ENCODE measurements around the gene ERC1. TPM values are rescaled to one million over a fixed set of nuclear protein-coding genes. Genes with fewer than 3 reads are reported as not detected.

Gene ERC1
- total RNA-seq, 2 donors from 2014 or later: 26.9 to 41.9 TPM

- no peaks in the 10 kb centered on the region for H3K9me3 ChIP-seq
- no peak overlapping the region for H3K9ac ChIP-seq (ENCODE audit: low read depth in 2 of 2, low read length in 2 of 2)
- intact Hi-C loops (cut with DNase I): no loop called here
These were observed 185.2 kb downstream of the ERC1 start for GRCh38 chr12:1176191-1176590.

GRCh38 chr12:1179128-1179527 is 188.1 kb downstream of the ERC1 start:
- no peak for DNase-seq
- Histone ChIP-seq H3K27ac (no peak overlapping the region), H3K4me1 (no peaks in the 10 kb centered on the region), H3K4me3 (no peak overlapping the region), H3K9ac (ENCODE audit: low read depth in 2 of 2, low read length in 2 of 2) (no peak overlapping the region), H3K9me3 (no peaks in the 10 kb centered on the region), H3K36me3 (no peaks in the 10 kb centered on the region), H3K27me3 (no peaks in the 10 kb centered on the region)
- TF ChIP-seq CTCF (IDR thresholded peaks at IDR 0.05): no peak
- intact Hi-C loops (cut with DNase I): no loop called here

More at GRCh38 chr12:1176191-1176590, 185.2 kb downstream of the ERC1 start:
- Histone ChIP-seq H3K36me3 (no peaks in the 10 kb centered on the region), H3K4me1 (no peaks in the 10 kb centered on the region), H3K27ac (no peak overlapping the region), H3K4me3 (no peak overlapping the region), H3K27me3 (no peaks in the 10 kb centered on the region)
- no peak for DNase-seq
- no peak for TF ChIP-seq CTCF (IDR thresholded peaks at IDR 0.05)

GRCh38 chr12:1182069-1182468 is 191.0 kb downstream of the ERC1 start:
- Histone ChIP-seq H3K27ac (no peak overlapping the region), H3K27me3 (no peaks in the 10 kb centered on the region), H3K9me3 (no peaks in the 10 kb centered on the region), H3K9ac (ENCODE audit: low read depth in 2 of 2, low read length in 2 of 2) (no peak overlapping the region), H3K4me3 (no peak overlapping the region), H3K36me3 (no peaks in the 10 kb centered on the region), H3K4me1 (no peaks in the 10 kb centered on the region)
- DNase-seq: no peak
- intact Hi-C loops (cut with DNase I): no loop called here
- no peak for TF ChIP-seq CTCF (IDR thresholded peaks at IDR 0.05)

- no peaks in the 10 kb centered on the region for H3K4me1 ChIP-seq
- H3K36me3 ChIP-seq: no peaks in the 10 kb centered on the region
- TF ChIP-seq CTCF (IDR thresholded peaks at IDR 0.05): no peak
- intact Hi-C loops (cut with DNase I): no loop called here
- no peaks in the 10 kb centered on the region for H3K27me3 ChIP-seq
- no peak overlapping the region for H3K4me3 ChIP-seq
- no peaks in the 10 kb centered on the region for H3K9me3 ChIP-seq
- no peak overlapping the region for H3K27ac ChIP-seq
- no peak overlapping the region for H3K9ac ChIP-seq (ENCODE audit: low read depth in 2 of 2, low read length in 2 of 2)
- no peak for DNase-seq
These were observed 193.4 kb downstream of the ERC1 start for GRCh38 chr12:1184402-1184801.

GRCh38 chr12:1185460-1186182 is 194.6 kb downstream of the ERC1 start:
- DNase-seq: no peak
- Histone ChIP-seq H3K9me3 (no peaks in the 10 kb centered on the region), H3K4me3 (no peak overlapping the region), H3K9ac (ENCODE audit: low read depth in 2 of 2, low read length in 2 of 2) (no peak overlapping the region), H3K27me3 (no peaks in the 10 kb centered on the region), H3K4me1 (no peaks in the 10 kb centered on the region), H3K36me3 (no peaks in the 10 kb centered on the region), H3K27ac (no peak overlapping the region)
- TF ChIP-seq CTCF (IDR thresholded peaks at IDR 0.05): no peak
- intact Hi-C loops (cut with DNase I): no loop called here

All from colonic mucosa (tissue), 4 donors.